ENCODE measurements around the gene BRMS1.

The BRMS1 gene

GRCh38 chr11:66346476-66347424 is 1.8 kb upstream of the BRMS1 start:
- TF ChIP-seq TCF12 (IDR thresholded peaks at IDR 0.05; ENCODE audit: low read depth) = no peak
- TF ChIP-seq REST (IDR thresholded peaks at IDR 0.05; ENCODE audit: low read depth) = 0 out of 2 replicates have a peak, but pooled peaks have one; percentile 29
- 0 out of 2 replicates have a peak, but pooled peaks have one; percentile 20 for TF ChIP-seq MAX (IDR thresholded peaks at IDR 0.05)
- no peak for TF ChIP-seq CEBPB (IDR thresholded peaks at IDR 0.05)
- TF ChIP-seq ZBTB7A (IDR thresholded peaks at IDR 0.05; ENCODE audit: low read depth) = peak; percentile 62; the same call in 1 of the 2 replicates

GRCh38 chr11:66345316-66345649 is 379 bp upstream of the BRMS1 start:
- TF ChIP-seq CEBPB (IDR thresholded peaks at IDR 0.05) (no peak), TEAD4 (IDR thresholded peaks at IDR 0.05) (no peak), REST (IDR thresholded peaks at IDR 0.05; ENCODE audit: low read depth) (no peak), ZBTB7A (IDR thresholded peaks at IDR 0.05; ENCODE audit: low read depth) (no peak), USF1 (IDR thresholded peaks at IDR 0.05) (no peak), EGR1 (IDR thresholded peaks at IDR 0.05) (no peak), TAF1 (IDR thresholded peaks at IDR 0.05; ENCODE audit: low read depth) (no peak; the same call in 1 of the 2 replicates), CREB1 (IDR thresholded peaks at IDR 0.05; ENCODE audit: low read depth) (no peak), FOXM1 (IDR thresholded peaks at IDR 0.05; ENCODE audit: borderline replicate concordance, low read depth) (no peak), MAX (IDR thresholded peaks at IDR 0.05) (no peak), TCF12 (IDR thresholded peaks at IDR 0.05; ENCODE audit: low read depth) (no peak), EP300 (IDR thresholded peaks at IDR 0.05; ENCODE audit: borderline replicate concordance) (no peak)

GRCh38 chr11:66343176-66343575 is 1.7 kb downstream of the BRMS1 start:
- no peak for TF ChIP-seq TEAD4 (IDR thresholded peaks at IDR 0.05)
- no peak for TF ChIP-seq TCF12 (IDR thresholded peaks at IDR 0.05; ENCODE audit: low read depth)
- TF ChIP-seq ZBTB7A (IDR thresholded peaks at IDR 0.05; ENCODE audit: low read depth) = no peak
- TF ChIP-seq RAD21 (IDR thresholded peaks at IDR 0.05; ENCODE audit: low read depth) = no peak
- TF ChIP-seq YY1 (IDR thresholded peaks at IDR 0.05; ENCODE audit: low read depth) = no peak
- TF ChIP-seq CEBPB (IDR thresholded peaks at IDR 0.05) = no peak
- no peak for TF ChIP-seq REST (IDR thresholded peaks at IDR 0.05; ENCODE audit: low read depth)
- no peak for TF ChIP-seq FOXM1 (IDR thresholded peaks at IDR 0.05; ENCODE audit: borderline replicate concordance, low read depth)
- no peak for TF ChIP-seq EGR1 (IDR thresholded peaks at IDR 0.05)
- no peak for TF ChIP-seq NFIC (IDR thresholded peaks at IDR 0.05)
- no peak for TF ChIP-seq TAF1 (IDR thresholded peaks at IDR 0.05; ENCODE audit: low read depth)

GRCh38 chr11:66341502-66342126 is 3.3 kb downstream of the BRMS1 start:
- TF ChIP-seq REST (IDR thresholded peaks at IDR 0.05; ENCODE audit: low read depth) (no peak), USF1 (IDR thresholded peaks at IDR 0.05) (no peak), TCF12 (IDR thresholded peaks at IDR 0.05; ENCODE audit: low read depth) (no peak), TEAD4 (IDR thresholded peaks at IDR 0.05) (no peak), CREB1 (IDR thresholded peaks at IDR 0.05; ENCODE audit: low read depth) (no peak), YY1 (IDR thresholded peaks at IDR 0.05; ENCODE audit: low read depth) (no peak), ZBTB7A (IDR thresholded peaks at IDR 0.05; ENCODE audit: low read depth) (no peak), MAX (IDR thresholded peaks at IDR 0.05) (no peak), EGR1 (IDR thresholded peaks at IDR 0.05) (no peak), CEBPB (IDR thresholded peaks at IDR 0.05) (no peak), FOXM1 (IDR thresholded peaks at IDR 0.05; ENCODE audit: borderline replicate concordance, low read depth) (no peak), NFIC (IDR thresholded peaks at IDR 0.05) (no peak), RAD21 (IDR thresholded peaks at IDR 0.05; ENCODE audit: low read depth) (no peak), EP300 (IDR thresholded peaks at IDR 0.05; ENCODE audit: borderline replicate concordance) (no peak), TAF1 (IDR thresholded peaks at IDR 0.05; ENCODE audit: low read depth) (no peak)

All from Ishikawa (cell line).